GM06990 (cell line): ENCODE data around the gene COL27A1.
"Not testable (repeated sequence)": the region's sequence is repeated elsewhere in the genome, so short reads cannot be mapped to it uniquely, and the experiment has no call there.

Experiments used
- DNase-seq: peaks from one replicate; pipeline ENCODE4 v3.0.0-alpha.2; 2011; ENCODE audit not compliant: insufficient read length; ENCODE audit errors: extremely low read depth
- H3K27me3 ChIP-seq: replicated peaks from 2 replicates; pipeline ENCODE4 v1.6.0; 2011; ENCODE audit warnings: low read length; ENCODE audit not compliant: control insufficient read depth, insufficient read depth
- H3K36me3 ChIP-seq: 2 replicates; pipeline ENCODE4 v1.5.1; 2011; ENCODE audit warnings: low read length; ENCODE audit not compliant: control insufficient read depth, insufficient read depth
- H3K4me3 ChIP-seq: replicated peaks from 2 replicates; pipeline ENCODE4 v1.5.1; 2011; ENCODE audit warnings: low read depth, mild to moderate bottlenecking, control low read depth, low read length
- TF ChIP-seq, protein P1 (sequence below): IDR thresholded peaks from 2 replicates; pipeline ENCODE4 v1.5.1; 2011; ENCODE audit warnings: low read length, control low read depth, mild to moderate bottlenecking, inconsistent platforms; ENCODE audit not compliant: insufficient read depth, poor library complexity, severe bottlenecking

Gene COL27A1

GRCh38 chr9:114187827-114188226 lies 32.5 kb downstream of the COL27A1 start:
- TF ChIP-seq, protein P1, sequence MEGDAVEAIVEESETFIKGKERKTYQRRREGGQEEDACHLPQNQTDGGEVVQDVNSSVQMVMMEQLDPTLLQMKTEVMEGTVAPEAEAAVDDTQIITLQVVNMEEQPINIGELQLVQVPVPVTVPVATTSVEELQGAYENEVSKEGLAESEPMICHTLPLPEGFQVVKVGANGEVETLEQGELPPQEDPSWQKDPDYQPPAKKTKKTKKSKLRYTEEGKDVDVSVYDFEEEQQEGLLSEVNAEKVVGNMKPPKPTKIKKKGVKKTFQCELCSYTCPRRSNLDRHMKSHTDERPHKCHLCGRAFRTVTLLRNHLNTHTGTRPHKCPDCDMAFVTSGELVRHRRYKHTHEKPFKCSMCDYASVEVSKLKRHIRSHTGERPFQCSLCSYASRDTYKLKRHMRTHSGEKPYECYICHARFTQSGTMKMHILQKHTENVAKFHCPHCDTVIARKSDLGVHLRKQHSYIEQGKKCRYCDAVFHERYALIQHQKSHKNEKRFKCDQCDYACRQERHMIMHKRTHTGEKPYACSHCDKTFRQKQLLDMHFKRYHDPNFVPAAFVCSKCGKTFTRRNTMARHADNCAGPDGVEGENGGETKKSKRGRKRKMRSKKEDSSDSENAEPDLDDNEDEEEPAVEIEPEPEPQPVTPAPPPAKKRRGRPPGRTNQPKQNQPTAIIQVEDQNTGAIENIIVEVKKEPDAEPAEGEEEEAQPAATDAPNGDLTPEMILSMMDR: no peak
- H3K4me3 ChIP-seq: no peak overlapping the region
- no peaks in the 10 kb centered on the region for H3K27me3 ChIP-seq
- no peaks in the 10 kb centered on the region for H3K36me3 ChIP-seq
- DNase-seq: no peak

DNA sequence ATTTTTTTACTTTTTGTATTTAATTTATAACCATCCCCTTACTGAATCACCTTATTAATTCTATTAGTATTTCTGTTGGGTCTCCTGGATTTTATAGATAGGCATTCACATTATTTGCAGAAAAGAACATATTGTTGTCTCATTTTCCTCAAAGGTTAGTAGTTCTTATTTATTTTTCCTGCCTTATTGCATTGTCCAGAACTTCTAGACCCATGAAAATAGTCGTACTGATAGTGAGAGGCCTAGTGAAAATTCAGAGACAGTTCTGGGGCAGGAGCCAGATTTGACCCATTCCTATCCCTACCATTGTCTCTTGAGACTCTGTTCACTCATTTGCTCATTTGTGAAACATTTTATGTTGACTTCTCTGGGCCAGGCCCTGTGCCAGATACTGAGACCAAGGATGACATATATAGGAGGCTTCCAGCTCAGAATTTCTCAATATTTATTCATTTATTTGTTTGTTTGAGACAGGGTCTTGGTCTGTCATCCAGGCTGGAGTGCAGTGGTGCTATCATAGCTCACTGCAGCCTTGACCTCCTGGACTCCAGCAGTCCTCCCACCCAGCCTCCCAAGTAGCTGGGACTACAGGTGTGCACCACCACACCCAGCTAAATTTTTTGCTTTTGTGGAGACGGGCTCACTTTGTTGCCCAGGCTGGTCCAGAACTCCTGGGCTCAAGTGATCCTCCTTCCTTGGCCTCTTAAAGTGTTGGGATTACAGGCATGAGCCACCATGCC lies 34.7 kb downstream of the COL27A1 start:
- Histone ChIP-seq H3K36me3 (no peaks in the 10 kb centered on the region), H3K27me3 (no peaks in the 10 kb centered on the region; the same call in 1 of the 2 replicates), H3K4me3 (no peak overlapping the region)
- TF ChIP-seq, protein P1: no peak
- DNase-seq: no peak

DNA sequence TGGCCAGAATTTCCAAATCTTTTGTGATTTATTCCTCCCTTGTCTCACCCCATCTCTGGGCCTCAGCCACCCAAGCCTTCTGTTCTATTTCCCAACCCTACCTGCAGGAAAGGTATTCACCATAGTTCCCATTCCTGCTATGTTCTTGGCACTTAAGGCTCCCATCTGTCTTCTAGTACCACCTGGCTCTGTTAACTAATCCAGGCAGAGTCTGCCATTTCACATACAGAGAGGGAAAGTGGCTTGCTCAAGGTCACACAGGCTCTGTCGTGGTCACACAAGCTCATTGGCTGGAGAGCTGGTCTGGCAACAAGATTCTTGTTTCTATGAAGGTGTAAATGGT lies 35.2 kb downstream of the COL27A1 start:
- no peak for DNase-seq
- TF ChIP-seq, protein P1: no peak
- no peaks in the 10 kb centered on the region for H3K36me3 ChIP-seq
- no peaks in the 10 kb centered on the region; the same call in 1 of the 2 replicates for H3K27me3 ChIP-seq
- no peak overlapping the region for H3K4me3 ChIP-seq

DNA sequence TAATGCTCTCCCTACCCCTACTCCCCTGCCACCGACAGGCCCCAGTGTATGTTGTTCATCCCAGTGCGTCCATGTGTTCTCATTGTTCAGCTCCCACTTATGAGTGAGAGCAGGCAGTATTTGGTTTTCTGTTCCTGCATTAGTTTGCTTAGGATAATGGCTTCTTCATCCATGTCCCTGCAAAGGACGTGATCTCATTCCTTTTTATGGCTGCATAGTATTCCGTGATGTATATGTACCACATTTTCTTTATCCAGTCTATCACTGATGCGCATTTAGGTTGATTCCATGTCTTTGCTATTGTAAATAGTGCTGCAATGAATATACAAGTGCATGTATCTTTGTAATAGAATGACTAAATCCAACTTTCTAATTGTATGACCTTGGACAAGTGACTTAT lies 36.1 kb downstream of the COL27A1 start:
- not testable (repeated sequence) for H3K4me3 ChIP-seq, H3K27me3 ChIP-seq, H3K36me3 ChIP-seq, DNase-seq

GRCh38 chr9:114192539-114192938 lies 37.2 kb downstream of the COL27A1 start:
- H3K4me3 ChIP-seq: no peak overlapping the region
- H3K36me3 ChIP-seq: no peaks in the 10 kb centered on the region
- TF ChIP-seq, protein P1: no peak
- DNase-seq: no peak
- no peaks in the 10 kb centered on the region; the same call in 1 of the 2 replicates for H3K27me3 ChIP-seq

DNA sequence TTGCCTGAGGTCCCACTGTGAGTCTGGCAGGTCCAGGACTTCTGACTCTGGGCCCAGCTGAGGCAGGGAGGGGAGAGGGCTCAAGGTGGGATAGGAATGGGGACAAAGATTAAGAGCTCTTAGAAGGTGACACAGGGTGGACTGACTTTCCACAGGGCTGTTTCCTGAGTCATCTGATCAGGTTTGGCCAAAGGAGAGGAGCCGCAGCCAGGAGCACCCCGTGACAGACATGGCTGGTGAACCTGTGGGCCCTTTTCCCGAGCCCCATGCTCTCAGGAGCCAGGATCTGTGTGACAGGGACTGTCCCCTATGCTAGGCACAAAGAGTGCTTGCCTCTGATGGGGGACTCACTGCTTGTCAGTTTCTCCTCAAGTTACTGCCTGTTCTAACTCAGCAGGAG lies 37.8 kb downstream of the COL27A1 start:
- TF ChIP-seq, protein P1: no peak
- Histone ChIP-seq H3K36me3 (no peaks in the 10 kb centered on the region), H3K27me3 (no peaks in the 10 kb centered on the region; the same call in 1 of the 2 replicates), H3K4me3 (no peak overlapping the region)
- no peak for DNase-seq
